GM10266 (cell line): ENCODE data around the gene COL4A3.

Experiments
- DNase-seq: peaks from one replicate; pipeline ENCODE4 v3.0.0; 2012; ENCODE audit errors: extremely low spot score
- CTCF ChIP-seq: IDR thresholded peaks from 2 replicates; pipeline ENCODE4 v1.5.1; 2012; ENCODE audit warnings: mild to moderate bottlenecking, low read depth; ENCODE audit not compliant: control insufficient read depth, insufficient read depth; ENCODE audit errors: missing control alignments

The COL4A3 gene

GRCh38 chr2:227285741-227286236, 121.4 kb downstream of the COL4A3 start:
- DNase-seq, result no peak
- no peak for TF ChIP-seq CTCF

GRCh38 chr2:227287771-227288170, 123.3 kb downstream of the COL4A3 start:
- TF ChIP-seq CTCF, result no peak
- no peak for DNase-seq

- no peak for TF ChIP-seq CTCF
- no peak for DNase-seq
Observed at GRCh38 chr2:227292314-227292713, 127.9 kb downstream of the COL4A3 start.

GRCh38 chr2:227293531-227293930, 129.1 kb downstream of the COL4A3 start:
- no peak for TF ChIP-seq CTCF
- DNase-seq, result no peak

GRCh38 chr2:227295806-227296205, 131.4 kb downstream of the COL4A3 start:
- TF ChIP-seq CTCF, result no peak
- DNase-seq, result no peak

- no peak for TF ChIP-seq CTCF
- DNase-seq, result no peak
Observed at GRCh38 chr2:227296671-227297405, 132.4 kb downstream of the COL4A3 start.

GRCh38 chr2:227301523-227301922, 137.1 kb downstream of the COL4A3 start:
- TF ChIP-seq CTCF, result no peak
- DNase-seq, result no peak
